Occipital lobe (tissue), 2 donors: ENCODE data around the gene MYH15. TPM values are rescaled to one million over a fixed set of nuclear protein-coding genes. Genes with fewer than 3 reads are reported as not detected.

ENCODE experiments used
- DNase-seq: peaks from one replicate; lab custom pipeline; 2025; lab: John Stamatoyannopoulos, UW
- total RNA-seq: library from RNA; depleted of rRNA; stranded (reverse); fragments of >200 nt; gene quantifications from one replicate; pipeline ENCODE4 v1.2.3, GENCODE V29; 2014

MYH15 gene
- total RNA-seq, 1 donor from 2014 or later = 0.31 TPM

DNA sequence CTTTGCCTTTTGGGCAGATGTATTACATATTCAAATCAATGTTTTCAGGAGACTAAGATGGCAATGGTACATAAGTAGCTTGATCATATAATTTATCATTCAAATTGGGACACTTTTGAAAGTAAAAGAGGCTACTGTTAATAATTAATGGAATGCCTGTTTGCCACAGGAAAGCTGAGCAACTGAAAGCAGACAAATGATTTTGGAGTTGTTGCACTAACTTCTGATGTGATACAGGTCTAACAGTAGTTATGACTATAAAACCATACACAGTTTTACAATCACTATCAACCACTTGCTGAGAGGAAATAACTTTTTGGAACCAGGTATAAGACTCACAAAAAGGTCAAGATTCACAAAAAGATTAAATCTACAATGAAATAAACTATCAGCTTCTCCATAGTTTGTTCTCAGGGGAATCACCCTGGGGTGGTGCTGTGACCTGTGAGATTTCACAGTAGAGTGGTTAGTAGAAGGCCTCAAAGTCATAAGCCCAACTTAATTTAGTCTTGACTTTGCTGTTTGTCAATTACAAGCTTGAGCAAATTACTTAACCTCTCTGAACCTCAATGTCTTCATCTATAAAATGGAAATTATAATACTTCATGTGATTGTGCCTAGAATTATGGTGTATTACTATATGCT lies 171.4 kb downstream of the MYH15 start:
- DNase-seq = no peak

DNA sequence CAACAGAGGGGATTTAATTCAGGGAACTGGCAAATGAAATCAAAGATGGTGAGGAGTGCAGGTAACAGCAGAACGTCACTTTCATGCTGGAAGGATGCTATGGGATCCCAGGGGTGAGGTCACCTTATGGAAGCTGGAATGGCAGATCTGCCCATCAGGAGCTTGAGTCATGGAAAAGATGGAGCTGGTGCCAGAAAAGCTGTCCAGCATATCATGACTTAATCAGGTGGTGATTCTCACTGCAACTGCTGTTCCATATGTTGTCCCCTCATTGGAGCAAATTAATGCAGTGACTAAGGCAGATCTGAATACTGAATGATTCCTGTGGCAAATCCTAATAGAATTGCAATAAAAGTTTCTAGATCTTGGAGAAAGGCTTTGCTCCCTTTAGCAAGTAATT lies 175.7 kb downstream of the MYH15 start:
- DNase-seq = no peak

DNA sequence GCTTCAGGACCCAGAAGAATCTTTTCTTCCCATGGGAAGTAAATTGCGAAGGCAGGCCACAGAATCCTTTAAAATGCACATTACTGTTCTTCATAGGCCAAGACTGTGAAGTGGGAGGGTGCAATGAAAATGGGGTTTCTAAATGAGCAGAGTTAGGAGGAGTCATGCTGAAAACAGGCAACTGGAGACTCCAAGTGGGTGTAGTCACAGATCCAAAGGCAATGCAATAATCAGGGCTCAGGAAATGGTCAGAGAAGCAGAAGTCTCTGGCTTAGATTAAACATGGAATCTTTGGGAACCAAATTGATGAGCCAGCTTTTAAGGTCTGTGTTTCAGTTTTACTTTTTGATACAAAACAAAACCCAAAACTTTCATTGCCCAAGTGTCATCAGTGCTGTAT lies 176.4 kb downstream of the MYH15 start:
- DNase-seq = no peak

DNA sequence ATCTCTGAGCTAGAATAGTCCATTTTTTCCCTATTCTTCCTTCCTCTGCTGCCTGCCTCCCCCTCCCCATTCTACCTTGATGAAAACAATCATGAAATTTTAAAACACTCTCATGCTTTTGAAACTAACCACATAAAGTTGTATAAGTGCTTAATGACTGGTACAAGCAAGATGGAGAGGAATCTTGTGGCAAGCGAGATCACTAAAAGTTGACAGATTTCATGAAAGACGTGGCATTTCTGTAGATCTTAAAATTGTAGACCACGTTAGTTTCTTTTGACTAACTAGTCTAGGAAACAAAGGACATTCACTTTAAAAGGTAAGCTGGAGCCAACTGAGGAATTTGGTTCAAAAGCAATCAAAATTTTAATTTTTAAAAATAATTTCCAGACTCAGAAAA lies 178.6 kb downstream of the MYH15 start:
- no peak for DNase-seq

Other genes starting within 250 kb of the MYH15 start
- not detected for gene HHLA2, start 214.0 kb downstream of the MYH15 start, total RNA-seq
- 23.7 TPM for gene CIP2A, start 78.8 kb upstream of the MYH15 start, total RNA-seq
- 59.6 TPM for gene DZIP3, start 79.1 kb upstream of the MYH15 start, total RNA-seq
- gene RETNLB, start 246.8 kb upstream of the MYH15 start, total RNA-seq = not detected